ENCODE results near the gene C11orf98.
"Not testable (repeated sequence)": the region's sequence is repeated elsewhere in the genome, so short reads cannot be mapped to it uniquely, and the experiment has no call there.

Gene C11orf98

GRCh38 chr11:62680825-62681240 is 15.8 kb upstream of the C11orf98 start:
- DNase-seq = peak; percentile 52

GRCh38 chr11:62678770-62679696 is 14.0 kb upstream of the C11orf98 start, which contains the start of gene UBXN1:
Gene UBXN1, minus strand, starts transcription at chr11:62679073. Its CDS starts 150 bp downstream, at chr11:62678923.
- DNase-seq = peak; percentile 94

DNA sequence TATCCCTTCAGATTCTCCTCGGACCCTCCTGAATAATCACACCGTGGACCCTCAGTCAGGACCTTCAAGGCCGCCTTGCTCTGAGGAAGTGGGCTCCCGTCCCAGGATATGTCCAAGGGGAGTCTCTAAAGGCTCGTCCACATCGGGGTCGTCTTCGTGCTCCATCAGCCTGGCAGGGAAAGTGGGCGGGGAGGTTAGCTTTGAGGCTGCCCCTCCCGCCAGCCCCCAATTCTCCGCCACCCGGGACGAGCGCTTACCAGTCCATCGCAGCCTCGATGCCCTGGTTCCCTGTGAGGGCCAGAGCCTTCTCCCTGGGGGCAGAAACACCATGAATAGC is 13.4 kb upstream of the C11orf98 start:
- DNase-seq = no peak

DNA sequence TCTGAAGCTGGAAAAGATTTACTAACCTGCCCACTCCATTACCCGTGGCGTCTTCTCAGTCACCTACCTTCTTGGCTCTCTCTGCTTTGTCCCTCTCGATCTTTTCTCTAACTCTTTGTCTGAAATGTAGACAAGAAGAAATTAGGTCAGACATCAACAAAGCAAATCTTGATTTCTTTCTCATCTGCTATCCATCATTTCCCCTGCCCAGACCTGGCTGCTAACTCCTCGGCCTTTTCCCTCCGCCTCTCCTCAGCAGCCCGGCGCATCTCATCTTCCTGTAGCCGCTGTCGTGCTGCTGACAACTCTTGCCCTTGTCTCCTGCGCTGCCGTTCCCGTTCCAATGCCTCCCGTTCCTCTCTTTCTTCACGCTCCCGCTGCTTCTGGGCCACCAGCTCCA is 12.7 kb upstream of the C11orf98 start:
- DNase-seq = no peak

DNA sequence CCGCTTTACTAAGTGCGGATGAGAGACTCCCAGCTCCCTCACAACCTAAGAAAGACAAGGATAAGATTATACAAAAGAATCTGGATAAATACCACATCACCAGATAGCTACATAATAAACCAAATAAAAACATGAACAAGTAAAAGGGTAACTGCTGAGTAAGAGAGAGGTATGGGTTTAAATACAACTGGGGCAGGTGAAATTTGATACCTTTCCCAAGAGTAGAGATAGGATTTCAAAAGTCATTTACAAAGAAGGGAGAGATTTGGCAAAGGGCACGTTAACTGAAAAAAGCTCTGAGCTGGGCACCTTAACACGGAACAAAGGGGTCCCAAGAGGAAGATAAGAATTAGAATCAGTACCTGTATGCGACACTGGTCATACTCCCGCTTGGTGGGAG is 12.1 kb upstream of the C11orf98 start:
- DNase-seq = peak; percentile 52

GRCh38 chr11:62676698-62677097 is 11.7 kb upstream of the C11orf98 start:
- no peak for DNase-seq

DNA sequence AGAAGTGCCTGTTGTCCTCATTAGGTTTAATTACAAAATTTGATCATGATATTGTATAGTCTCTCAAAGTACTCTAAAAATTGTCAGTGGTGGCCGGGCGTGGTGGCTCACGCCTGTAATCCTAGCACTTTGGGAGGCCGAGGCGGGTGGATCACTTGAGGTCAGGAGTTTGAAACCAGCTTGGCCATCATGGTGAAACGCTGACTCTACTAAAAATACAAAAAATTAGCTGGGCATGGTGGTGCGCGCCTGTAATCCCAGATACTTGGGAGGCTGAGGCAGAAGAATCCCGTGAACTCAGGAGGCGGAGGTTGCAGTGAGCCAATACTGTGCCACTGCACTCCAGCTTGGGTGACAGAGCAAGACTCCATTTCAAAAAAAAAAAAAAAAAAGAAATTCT is 10.4 kb upstream of the C11orf98 start:
- not testable (repeated sequence) for DNase-seq

GRCh38 chr11:62673196-62673525 is 8.2 kb upstream of the C11orf98 start:
- no peak for DNase-seq

DNA sequence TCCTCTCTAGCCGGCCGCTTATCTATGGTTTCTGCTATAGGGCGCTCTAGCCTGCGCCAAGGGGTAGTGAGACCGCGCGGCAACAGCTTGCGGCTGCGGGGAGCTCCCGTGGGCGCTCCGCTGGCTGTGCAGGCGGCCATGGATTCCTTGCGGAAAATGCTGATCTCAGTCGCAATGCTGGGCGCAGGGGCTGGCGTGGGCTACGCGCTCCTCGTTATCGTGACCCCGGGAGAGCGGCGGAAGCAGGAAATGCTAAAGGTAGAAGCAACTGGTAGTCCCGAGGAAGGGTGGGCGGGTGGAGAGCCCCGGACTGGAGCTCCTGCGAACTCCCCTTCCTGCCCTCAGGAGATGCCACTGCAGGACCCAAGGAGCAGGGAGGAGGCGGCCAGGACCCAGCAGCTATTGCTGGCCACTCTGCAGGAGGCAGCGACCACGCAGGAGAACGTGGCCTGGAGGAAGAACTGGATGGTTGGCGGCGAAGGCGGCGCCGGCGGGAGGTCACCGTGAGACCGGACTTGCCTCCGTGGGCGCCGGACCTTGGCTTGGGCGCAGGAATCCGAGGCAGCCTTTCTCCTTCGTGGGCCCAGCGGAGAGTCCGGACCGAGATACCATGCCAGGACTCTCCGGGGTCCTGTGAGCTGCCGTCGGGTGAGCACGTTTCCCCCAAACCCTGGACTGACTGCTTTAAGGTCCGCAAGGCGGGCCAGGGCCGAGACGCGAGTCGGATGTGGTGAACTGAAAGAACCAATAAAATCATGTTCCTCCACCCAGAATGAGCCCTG is 6.8 kb upstream of the C11orf98 start, which contains the start of the genes LBHD1 and UQCC3:
Gene LBHD1, minus strand, starts transcription at position 660 of the 782 bp plus-strand sequence. CDS start 2,236 bp downstream, outside the sequence.
Gene UQCC3, plus strand, starts transcription at position 66 of the 782 bp plus-strand sequence. Its CDS starts 73 bp downstream, at position 139.
- DNase-seq = peak; percentile 89

DNA sequence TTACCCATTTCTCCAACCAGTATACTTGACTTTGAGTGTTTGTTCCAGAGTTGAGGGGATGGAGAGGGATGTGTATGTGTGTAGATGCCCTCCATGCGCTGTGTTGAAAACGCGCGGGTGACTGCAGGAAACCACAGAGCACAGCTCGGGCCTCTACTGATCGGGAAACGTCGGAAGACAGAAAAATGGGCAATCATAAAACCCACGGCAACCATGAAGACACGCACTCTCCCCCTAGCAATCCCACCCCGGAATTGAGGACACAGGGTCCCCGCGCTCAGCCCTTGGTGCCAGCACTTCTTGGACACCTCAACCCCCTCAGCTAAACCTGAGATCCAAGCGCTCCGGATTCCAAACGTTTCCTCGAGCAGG is 6.2 kb upstream of the C11orf98 start:
- no peak for DNase-seq

GRCh38 chr11:62669420-62670161 is 4.6 kb upstream of the C11orf98 start:
- DNase-seq = peak; percentile 22

DNA sequence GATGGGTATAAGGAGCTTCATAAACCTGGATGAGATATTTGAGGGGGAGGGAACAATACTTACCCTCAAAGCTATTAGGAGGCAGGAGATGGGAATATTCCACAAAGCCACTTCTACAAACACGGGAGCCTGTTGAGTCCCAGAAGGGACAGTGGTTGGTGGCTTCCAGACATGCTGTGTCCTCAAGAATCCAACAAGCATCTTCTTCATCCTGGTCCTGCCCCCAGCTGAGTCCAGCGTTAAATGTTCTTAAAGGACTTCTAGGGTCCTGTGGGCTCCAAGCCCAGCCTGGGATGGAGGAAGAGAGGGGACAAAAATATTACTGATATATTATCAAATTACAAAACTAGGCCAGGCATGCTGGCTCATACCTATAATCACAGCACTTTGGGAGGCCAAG is 2.5 kb upstream of the C11orf98 start:
- DNase-seq = no peak

GRCh38 chr11:62666259-62666926 is 1.4 kb upstream of the C11orf98 start:
- DNase-seq = no peak

GRCh38 chr11:62665599-62666258 is 719 bp upstream of the C11orf98 start:
- peak; percentile 43 for DNase-seq

GRCh38 chr11:62664405-62665074 is 470 bp downstream of the C11orf98 start:
- DNase-seq = peak; percentile 88

DNA sequence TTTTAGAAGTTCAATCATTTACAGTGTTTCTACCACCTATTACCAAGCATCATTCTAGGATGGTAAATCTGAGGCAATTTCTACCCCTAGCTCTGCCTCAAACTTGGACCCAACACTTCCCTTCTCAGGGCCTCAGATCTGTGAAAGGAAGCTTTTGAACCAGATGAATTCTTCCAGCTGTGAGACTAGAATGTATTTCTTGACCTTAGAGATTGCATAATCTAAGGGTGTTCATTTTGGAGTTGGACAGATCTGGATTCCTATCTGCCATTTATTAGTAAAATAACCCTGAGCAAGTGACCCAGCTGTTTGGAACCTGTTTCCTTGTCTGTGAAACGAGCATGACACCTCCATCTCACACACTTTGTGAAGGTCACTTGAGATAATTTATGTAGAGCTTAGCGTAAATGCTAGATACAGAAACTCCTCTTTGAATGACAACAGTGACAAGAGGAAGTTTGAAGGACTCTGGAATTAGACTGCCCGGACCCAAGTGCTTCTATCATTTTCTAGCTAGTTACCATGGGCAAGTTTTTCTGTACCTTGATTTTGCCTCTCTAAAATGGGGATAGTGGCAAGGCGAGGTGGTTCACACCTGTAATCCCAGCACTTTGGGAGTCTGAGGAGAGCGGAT is 8.1 kb downstream of the C11orf98 start:
- DNase-seq = no peak

DNA sequence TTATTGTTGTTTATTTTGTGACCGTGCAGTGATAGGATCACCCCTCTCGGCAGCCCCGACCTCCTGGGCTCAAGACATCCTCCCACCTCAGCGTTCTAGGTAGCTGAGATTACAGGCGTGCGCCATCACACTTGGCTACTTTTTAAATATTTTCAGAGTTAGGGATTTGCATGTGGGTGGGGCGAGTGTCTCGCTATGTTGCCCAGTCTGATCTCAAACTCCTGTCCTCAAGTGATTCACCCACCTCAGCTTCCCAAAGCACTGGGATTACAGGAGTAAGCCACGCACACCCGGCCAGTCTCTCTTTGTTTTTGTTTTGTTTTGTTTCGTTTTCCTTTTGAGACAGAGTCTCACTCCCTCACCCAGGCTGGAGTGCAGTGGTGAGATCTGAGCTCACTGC is 10.7 kb downstream of the C11orf98 start:
- no peak for DNase-seq

GRCh38 chr11:62652161-62653006 is 12.6 kb downstream of the C11orf98 start:
- no peak for DNase-seq

DNA sequence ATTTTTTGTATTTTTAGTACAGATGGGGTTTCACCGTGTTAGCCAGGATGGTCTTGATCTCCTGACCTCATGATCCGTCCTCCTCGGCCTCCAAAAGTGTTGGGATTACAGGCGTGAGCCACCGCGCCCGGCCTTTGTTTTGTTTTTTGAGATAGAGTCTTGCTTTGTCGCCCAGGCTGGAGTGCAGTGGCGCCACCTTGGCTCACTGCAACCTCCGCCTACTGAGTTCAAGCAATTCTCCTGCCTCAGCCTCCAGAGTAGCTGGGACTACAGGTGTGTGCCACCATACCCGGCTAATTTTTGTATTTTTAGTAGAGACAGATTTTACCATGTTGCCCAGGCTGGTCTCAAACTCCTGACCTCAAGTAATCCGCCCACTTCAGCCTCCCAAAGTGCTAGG is 14.7 kb downstream of the C11orf98 start:
- DNase-seq = not testable (repeated sequence)

- DNase-seq = no peak
Measured at GRCh38 chr11:62649486-62649885, 15.5 kb downstream of the C11orf98 start.
